Ascending aorta (tissue), 2 donors: Measurements from ENCODE around the gene CNTD1. TPM values are rescaled to one million over a fixed set of nuclear protein-coding genes. Genes with fewer than 3 reads are reported as not detected.

ENCODE experiments used
- DNase-seq, 2 donors: peaks; one replicate each; pipeline ENCODE4 v3.0.0-alpha.2; 2019; ENCODE audit warnings: low spot score in 2 of 2
- H3K27ac ChIP-seq, 2 donors: fragments of 200-600 bp; sonication (generic); one replicate each; pipeline ENCODE4 v1.5.1; 2016 to 2017; ENCODE audit warnings: mild to moderate bottlenecking in 1 of 2
- H3K27me3 ChIP-seq: fragments of 200-600 bp; sonication (generic); one replicate; pipeline ENCODE4 v1.5.1; 2017
- H3K36me3 ChIP-seq, 2 donors: fragments of 200-600 bp; sonication (generic); one replicate each; pipeline ENCODE4 v1.5.1; 2016
- H3K4me1 ChIP-seq, 2 donors: fragments of 200-600 bp; sonication (generic); one replicate each; pipeline ENCODE4 v1.5.1; 2016 to 2017; ENCODE audit warnings: mild to moderate bottlenecking in 1 of 2
- H3K4me3 ChIP-seq, 2 donors: fragments of 200-600 bp; sonication (generic); one replicate each; pipeline ENCODE4 v1.5.1; 2016 to 2017; ENCODE audit warnings: mild to moderate bottlenecking in 1 of 2
- H3K9me3 ChIP-seq, 2 donors: fragments of 200-600 bp; sonication (generic); one replicate each; pipeline ENCODE4 v1.5.1; 2016
- CTCF ChIP-seq, 3 experiments: fragments of 200-600 bp in 2 of 3; fragments of 450-650 bp in 1 of 3; sonication (generic) in 2 of 3; IDR thresholded peaks; one replicate each; pipeline ENCODE4 v1.5.1; 2016 to 2019; ENCODE audit warnings: antibody characterized with exemption in 3 of 3, mild to moderate bottlenecking in 1 of 3, moderate library complexity in 1 of 3
- intact Hi-C: fragments of 100-400 bp; cut with DNase I; formaldehyde crosslinking; loops from one replicate; pipeline ENCODE4 v1.15.1; 2023
- total RNA-seq: library from RNA; depleted of rRNA; stranded (reverse); fragments of >200 nt; gene quantifications from one replicate; pipeline ENCODE4 v1.1.0, GENCODE V29; 2016

Gene CNTD1
- total RNA-seq, 1 donor from 2014 or later: not detected

GRCh38 chr17:42781639-42782165 is 17.0 kb upstream of the CNTD1 start:
- Histone ChIP-seq H3K36me3 (peaks cover 21 to 27% of the 10 kb centered on the region in 2 donors), H3K9me3 (no peaks in the 10 kb centered on the region), H3K4me1 (peaks cover 6% of the 10 kb centered on the region in 2 donors), H3K27me3 (peaks cover 12% of the 10 kb centered on the region), H3K27ac (no peak overlapping the region), H3K4me3 (no peak overlapping the region)
- DNase-seq: no peak
- intact Hi-C loops: no loop called here
- TF ChIP-seq CTCF (IDR thresholded peaks at IDR 0.05): no peak

GRCh38 chr17:42782166-42783061 is 16.2 kb upstream of the CNTD1 start:
- peaks cover 18 to 22% of the 10 kb centered on the region in 2 donors for H3K36me3 ChIP-seq
- no peak for TF ChIP-seq CTCF (IDR thresholded peaks at IDR 0.05)
- intact Hi-C loops: no loop called here
- H3K27ac ChIP-seq: no peak overlapping the region
- H3K4me1 ChIP-seq: peaks cover 6% of the 10 kb centered on the region in 2 donors
- H3K27me3 ChIP-seq: peaks cover 12% of the 10 kb centered on the region
- no peak for DNase-seq
- no peaks in the 10 kb centered on the region for H3K9me3 ChIP-seq
- no peak overlapping the region for H3K4me3 ChIP-seq

- no peaks in the 10 kb centered on the region for H3K9me3 ChIP-seq
- DNase-seq: no peak
- no peak overlapping the region for H3K4me3 ChIP-seq
- peaks cover 12% of the 10 kb centered on the region for H3K27me3 ChIP-seq
- H3K36me3 ChIP-seq: peaks cover 10 to 15% of the 10 kb centered on the region in 2 donors
- intact Hi-C loops: no loop called here
- peaks cover 6% of the 10 kb centered on the region in 2 donors for H3K4me1 ChIP-seq
- H3K27ac ChIP-seq: no peak overlapping the region
- no peak for TF ChIP-seq CTCF (IDR thresholded peaks at IDR 0.05)
Measured at GRCh38 chr17:42783062-42783790, 15.4 kb upstream of the CNTD1 start.

- H3K9me3 ChIP-seq: no peaks in the 10 kb centered on the region
- H3K27me3 ChIP-seq: peaks cover 12% of the 10 kb centered on the region
- TF ChIP-seq CTCF (IDR thresholded peaks at IDR 0.05): no peak
- peaks cover 5 to 9% of the 10 kb centered on the region in 2 donors for H3K36me3 ChIP-seq
- DNase-seq: no peak
- no peak overlapping the region for H3K4me3 ChIP-seq
- intact Hi-C loops: no loop called here
- H3K27ac ChIP-seq: no peak overlapping the region
- peaks cover 6% of the 10 kb centered on the region in 2 donors for H3K4me1 ChIP-seq
Measured at GRCh38 chr17:42783791-42784138, 14.9 kb upstream of the CNTD1 start.

GRCh38 chr17:42784409-42784808 is 14.3 kb upstream of the CNTD1 start:
- Histone ChIP-seq H3K4me1 (peaks cover 6% of the 10 kb centered on the region in 2 donors), H3K36me3 (peaks cover 0 to 3% of the 10 kb centered on the region in 2 donors), H3K9me3 (no peaks in the 10 kb centered on the region), H3K4me3 (no peak overlapping the region), H3K27me3 (peaks cover 12% of the 10 kb centered on the region), H3K27ac (no peak overlapping the region)
- no peak for TF ChIP-seq CTCF (IDR thresholded peaks at IDR 0.05)
- DNase-seq: no peak
- intact Hi-C loops: no loop called here
